Naive thymus-derived CD4-positive, alpha-beta T cell (primary cell): ENCODE results near the gene ZNF85. TPM values are rescaled to one million over a fixed set of nuclear protein-coding genes. Genes with fewer than 3 reads are reported as not detected.
"Not testable (repeated sequence)": the region's sequence is repeated elsewhere in the genome, so short reads cannot be mapped to it uniquely, and the experiment has no call there.

ENCODE experiments used
- ATAC-seq: fragments of 150-1000 bp; cut with Tn5 transposase; 2 replicates; pipeline ENCODE4 v1.10.0; 2021; ENCODE audit warnings: mild to moderate bottlenecking, moderate library complexity
- CTCF ChIA-PET: fragments of 350-600 bp; sonication (Branson Sonifier 250); formaldehyde crosslinking; loops from one replicate; lab custom pipeline; 2021; ENCODE audit warnings: antibody characterized with exemption; lab: Charles Lee
- POLR2A ChIA-PET: fragments of 350-600 bp; sonication (Branson Sonifier 250); formaldehyde crosslinking; loops from one replicate; lab custom pipeline; 2021; ENCODE audit warnings: antibody characterized with exemption, inconsistent platforms; lab: Charles Lee
- DNase-seq, 9 donors: peaks; one replicate each; pipeline versions ENCODE4 v3.0.0 to v3.0.0-alpha.2; 2020 to 2022; ENCODE audit warnings: mixed read lengths in 1 of 9
- H3K27ac ChIP-seq: one replicate; pipeline ENCODE4 v1.7.0; 2013; ENCODE audit warnings: mild to moderate bottlenecking, low read depth, low read length, moderate library complexity
- H3K27me3 ChIP-seq, 2 donors: one replicate each; pipeline ENCODE4 v1.7.0; 2013; ENCODE audit warnings: low read length in 2 of 2, mild to moderate bottlenecking in 2 of 2, moderate library complexity in 2 of 2; ENCODE audit not compliant: control insufficient read depth in 2 of 2, insufficient read depth in 2 of 2
- H3K36me3 ChIP-seq, 3 experiments: 1 replicate in 2 of 3; 2 replicates in 1 of 3; pipeline ENCODE4 v1.7.0; 2013; ENCODE audit warnings: low read length in 3 of 3, mild to moderate bottlenecking in 3 of 3, moderate library complexity in 1 of 3; ENCODE audit not compliant: insufficient read depth in 3 of 3, control insufficient read depth in 2 of 3
- H3K4me1 ChIP-seq, 2 donors: one replicate each; pipeline ENCODE4 v1.7.0; 2013; ENCODE audit warnings: low read length in 2 of 2, mild to moderate bottlenecking in 2 of 2, moderate library complexity in 1 of 2; ENCODE audit not compliant: control insufficient read depth in 2 of 2, insufficient read depth in 2 of 2
- H3K4me3 ChIP-seq: 2 replicates; pipeline ENCODE4 v1.7.0; 2013; ENCODE audit warnings: mild to moderate bottlenecking, low read length
- H3K9me3 ChIP-seq, 3 experiments: 1 replicate in 2 of 3; 2 replicates in 1 of 3; pipeline ENCODE4 v1.7.0; 2013; ENCODE audit warnings: low read length in 3 of 3; ENCODE audit not compliant: control insufficient read depth in 2 of 3
- H3K27ac Mint-ChIP-seq, 9 donors: one replicate each; pipeline ENCODE4 v1.8.0; 2020 to 2022; ENCODE audit warnings: mixed read lengths in 9 of 9, mild to moderate bottlenecking in 8 of 9, moderate library complexity in 5 of 9, inconsistent platforms in 2 of 9
- H3K27me3 Mint-ChIP-seq, 5 donors: one replicate each; pipeline ENCODE4 v1.8.0; 2021 to 2022; ENCODE audit warnings: mixed read lengths in 5 of 5, mild to moderate bottlenecking in 1 of 5
- H3K36me3 Mint-ChIP-seq, 5 donors: one replicate each; pipeline ENCODE4 v1.8.0; 2020 to 2022; ENCODE audit warnings: mixed read lengths in 5 of 5, mild to moderate bottlenecking in 3 of 5, inconsistent platforms in 1 of 5
- H3K4me1 Mint-ChIP-seq, 7 donors: one replicate each; pipeline ENCODE4 v1.8.0; 2020 to 2022; ENCODE audit warnings: mixed read lengths in 7 of 7, mild to moderate bottlenecking in 3 of 7, inconsistent platforms in 1 of 7
- H3K4me3 Mint-ChIP-seq, 10 donors: one replicate each; pipeline ENCODE4 v1.8.0; 2020 to 2022; ENCODE audit warnings: mild to moderate bottlenecking in 10 of 10, mixed read lengths in 10 of 10, moderate library complexity in 6 of 10, inconsistent platforms in 2 of 10
- H3K9me3 Mint-ChIP-seq, 11 donors: one replicate each; pipeline ENCODE4 v1.8.0; 2020 to 2022; ENCODE audit warnings: mixed read lengths in 11 of 11, mild to moderate bottlenecking in 4 of 11, inconsistent platforms in 1 of 11, moderate library complexity in 1 of 11
- intact Hi-C, 2 donors: fragments of 100-400 bp; cut with micrococcal nuclease; formaldehyde crosslinking; loops; one replicate each; pipeline ENCODE4 v1.15.1; 2023
- polyA plus RNA-seq, 2 donors: library from polyadenylated mRNA; unstranded; fragments of 300-500 nt; fragmentation: Illumina TruSeq; gene quantifications; one replicate each; pipeline ENCODE4 v1.2.3, GENCODE V29; 2021
- total RNA-seq, 6 experiments: library from RNA in 5 of 6; stranded (reverse) in 5 of 6; gene quantifications; 1 replicate in 5 of 6; 2 replicates in 1 of 6; pipeline ENCODE4 v1.2.3 and lab custom pipeline; 2021 to 2026

The ZNF85 gene
- total and polyA plus RNA-seq, 7 experiments from 2014 or later, result 4.3 to 14.0 (median 7.7) TPM

GRCh38 chr19:20936322-20936947 lies 13.4 kb downstream of the ZNF85 start:
- peaks cover 0 to 16% (median 0%) of the 10 kb centered on the region in 3 experiments for H3K36me3 ChIP-seq
- H3K4me1 Mint-ChIP-seq, H3K27ac ChIP-seq, H3K27me3 Mint-ChIP-seq, DNase-seq, H3K4me3 ChIP-seq, intact Hi-C loops, H3K4me1 ChIP-seq, H3K9me3 ChIP-seq, H3K27me3 ChIP-seq, CTCF ChIA-PET, H3K4me3 Mint-ChIP-seq, ATAC-seq, H3K27ac Mint-ChIP-seq, POLR2A ChIA-PET: not testable (repeated sequence)
- Mint-ChIP-seq H3K9me3 (peaks cover 0 to 84% (median 8%) of the 10 kb centered on the region in 11 donors), H3K36me3 (peaks cover 4 to 77% (median 67%) of the 10 kb centered on the region in 5 donors)

- H3K27ac Mint-ChIP-seq, CTCF ChIA-PET, H3K27me3 Mint-ChIP-seq, H3K4me3 ChIP-seq, H3K4me1 Mint-ChIP-seq, H3K36me3 ChIP-seq, intact Hi-C loops, DNase-seq, H3K27me3 ChIP-seq, H3K4me3 Mint-ChIP-seq, H3K4me1 ChIP-seq, ATAC-seq, POLR2A ChIA-PET, H3K27ac ChIP-seq: not testable (repeated sequence)
- H3K9me3 Mint-ChIP-seq, result peaks cover 5 to 59% (median 31%) of the 10 kb centered on the region in 11 donors
- H3K36me3 Mint-ChIP-seq, result peaks cover 15 to 26% (median 23%) of the 10 kb centered on the region in 5 donors
- peaks cover 0 to 36% (median 0%) of the 10 kb centered on the region in 3 experiments for H3K9me3 ChIP-seq
Observed at GRCh38 chr19:20952561-20953095, 29.6 kb downstream of the ZNF85 start.

- Histone ChIP-seq H3K36me3 (no peaks in the 10 kb centered on the region), H3K4me1 (no peaks in the 10 kb centered on the region), H3K27me3 (no peaks in the 10 kb centered on the region), H3K9me3 (no peaks in the 10 kb centered on the region), H3K27ac (no peak overlapping the region), H3K4me3 (no peak overlapping the region)
- intact Hi-C loops, result no loop called here
- ChIA-PET POLR2A (no interaction called here), CTCF (no interaction called here)
- Mint-ChIP-seq H3K4me1 (no peaks in the 10 kb centered on the region), H3K4me3 (no peak overlapping the region), H3K36me3 (peaks cover 0 to 7% (median 4%) of the 10 kb centered on the region in 5 donors), H3K27me3 (peaks cover 0 to 10% (median 5%) of the 10 kb centered on the region in 5 donors), H3K9me3 (peaks cover 7 to 47% (median 13%) of the 10 kb centered on the region in 11 donors), H3K27ac (no peak overlapping the region)
- ATAC-seq (no peak), DNase-seq (peak in 1 of 9 donors; percentile 0)
Observed at GRCh38 chr19:20964798-20965197, 41.7 kb downstream of the ZNF85 start.

DNA sequence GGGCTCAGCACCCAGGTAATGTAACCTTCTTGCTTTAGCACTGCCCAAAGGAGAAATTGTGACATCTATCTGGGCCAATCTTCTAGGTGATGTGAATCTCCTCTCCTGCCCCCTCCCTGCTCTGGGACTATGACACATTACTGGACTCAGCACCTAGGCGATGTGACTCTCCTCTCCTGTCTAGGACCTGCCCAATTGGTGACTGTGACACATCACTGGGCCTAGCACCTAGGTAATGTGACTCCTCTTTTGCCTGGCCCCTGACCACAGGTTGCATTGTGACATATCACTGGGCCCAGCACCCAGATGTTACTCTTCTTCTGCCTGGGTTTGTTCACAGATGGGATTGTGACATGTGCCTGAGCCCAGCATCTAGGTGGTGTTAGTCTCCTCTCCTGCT lies 45.0 kb downstream of the ZNF85 start:
- no peaks in the 10 kb centered on the region for H3K27me3 Mint-ChIP-seq
- no peaks in the 10 kb centered on the region for H3K36me3 ChIP-seq
- no peak for ATAC-seq
- H3K9me3 ChIP-seq, result no peaks in the 10 kb centered on the region
- no peaks in the 10 kb centered on the region for H3K27me3 ChIP-seq
- intact Hi-C loops, result no loop called here
- CTCF ChIA-PET, result no interaction called here
- DNase-seq, result no peak
- H3K36me3 Mint-ChIP-seq, result no peaks in the 10 kb centered on the region
- H3K4me3 ChIP-seq, result no peak overlapping the region
- H3K27ac ChIP-seq, result no peak overlapping the region
- H3K27ac Mint-ChIP-seq, result no peak overlapping the region
- POLR2A ChIA-PET, result no interaction called here
- H3K4me1 ChIP-seq, result no peaks in the 10 kb centered on the region
- H3K4me3 Mint-ChIP-seq, result no peak overlapping the region
- peaks cover 0 to 36% (median 2%) of the 10 kb centered on the region in 11 donors for H3K9me3 Mint-ChIP-seq
- H3K4me1 Mint-ChIP-seq, result peaks cover 0 to 2% (median 0%) of the 10 kb centered on the region in 7 donors

- H3K27me3 Mint-ChIP-seq, result no peaks in the 10 kb centered on the region
- no peak overlapping the region for H3K4me3 Mint-ChIP-seq
- peaks cover 0 to 38% (median 0%) of the 10 kb centered on the region in 11 donors for H3K9me3 Mint-ChIP-seq
- no peak for ATAC-seq
- no peak for DNase-seq
- intact Hi-C loops, result no loop called here
- H3K4me3 ChIP-seq, result no peak overlapping the region
- POLR2A ChIA-PET, result no interaction called here
- no peaks in the 10 kb centered on the region for H3K4me1 ChIP-seq
- no peaks in the 10 kb centered on the region for H3K36me3 ChIP-seq
- H3K27ac ChIP-seq, result no peak overlapping the region
- H3K4me1 Mint-ChIP-seq, result peaks cover 0 to 3% (median 0%) of the 10 kb centered on the region in 7 donors
- H3K27ac Mint-ChIP-seq, result no peak overlapping the region
- no peaks in the 10 kb centered on the region for H3K36me3 Mint-ChIP-seq
- no peaks in the 10 kb centered on the region for H3K9me3 ChIP-seq
- CTCF ChIA-PET, result no interaction called here
- H3K27me3 ChIP-seq, result no peaks in the 10 kb centered on the region
Observed at GRCh38 chr19:20969498-20969897, 46.4 kb downstream of the ZNF85 start.

- Mint-ChIP-seq H3K4me3 (no peak overlapping the region), H3K4me1 (peaks cover 0 to 3% (median 0%) of the 10 kb centered on the region in 7 donors), H3K27ac (no peak overlapping the region), H3K36me3 (no peaks in the 10 kb centered on the region), H3K27me3 (no peaks in the 10 kb centered on the region), H3K9me3 (peaks cover 0 to 36% (median 0%) of the 10 kb centered on the region in 11 donors)
- Histone ChIP-seq H3K36me3 (no peaks in the 10 kb centered on the region), H3K27ac (no peak overlapping the region), H3K9me3 (no peaks in the 10 kb centered on the region), H3K4me1 (no peaks in the 10 kb centered on the region), H3K4me3 (no peak overlapping the region), H3K27me3 (no peaks in the 10 kb centered on the region)
- intact Hi-C loops, result no loop called here
- DNase-seq (no peak), ATAC-seq (no peak)
- ChIA-PET POLR2A (no interaction called here), CTCF (no interaction called here)
Observed at GRCh38 chr19:20969898-20970297, 46.8 kb downstream of the ZNF85 start.

DNA sequence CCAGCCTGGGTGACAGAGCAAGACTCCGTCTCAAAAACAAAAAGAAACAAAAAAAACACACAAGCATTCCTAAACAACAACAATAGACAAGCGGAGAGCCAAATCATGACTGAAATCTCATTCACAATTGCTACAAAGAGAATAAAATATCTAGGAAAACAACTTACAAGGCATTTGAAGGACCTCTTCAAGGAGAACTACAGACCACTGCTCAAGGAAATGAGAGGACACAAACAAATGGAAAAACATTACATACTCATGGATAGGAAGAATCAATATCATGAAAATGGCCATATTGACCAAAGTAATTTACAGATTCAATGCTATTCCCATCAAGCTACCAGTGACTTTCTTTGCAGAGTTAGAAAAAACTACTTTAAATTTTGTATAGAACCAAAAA lies 69.7 kb downstream of the ZNF85 start:
- DNase-seq, H3K27me3 Mint-ChIP-seq, H3K4me1 ChIP-seq, H3K4me3 ChIP-seq, H3K4me3 Mint-ChIP-seq, H3K27ac ChIP-seq, H3K27ac Mint-ChIP-seq, H3K27me3 ChIP-seq, H3K4me1 Mint-ChIP-seq, POLR2A ChIA-PET, CTCF ChIA-PET, H3K36me3 ChIP-seq, H3K9me3 ChIP-seq, ATAC-seq: not testable (repeated sequence)
- H3K36me3 Mint-ChIP-seq, result peaks cover 0 to 20% (median 10%) of the 10 kb centered on the region in 5 donors
- intact Hi-C loops, result loop anchor here in 1 of 2 donors (10.0 kb wide), 1 partner anchor 152 kb away; the partner anchor contains the start of gene ZNF431
- H3K9me3 Mint-ChIP-seq, result peaks cover 0 to 50% (median 27%) of the 10 kb centered on the region in 11 donors
